ENCODE data around the gene PLXNA1. TPM values are rescaled to one million over a fixed set of nuclear protein-coding genes. Genes with fewer than 3 reads are reported as not detected.
A peak's percentile ranks its signal among the peaks of the same experiment; 100 is the strongest.

PLXNA1 gene
- total and polyA plus RNA-seq, 2 of the 8 experiments (the other 6 are each of a cell fraction or from before 2014, with no cell fraction given), result 47.5 to 54.9 TPM

- Histone ChIP-seq H3K79me1 (ENCODE audit: low read depth, low read length) (no peaks in the 10 kb centered on the region), H2BK20ac (ENCODE audit: low read length) (no peak overlapping the region), H2BK12ac (ENCODE audit: low read depth, low read length) (no peak overlapping the region), H2AFZ (ENCODE audit: low read length) (no peak overlapping the region), H3K14ac (ENCODE audit: insufficient read length) (no peak overlapping the region), H3K36me3 (ENCODE audit: control insufficient read depth in 2 of 4, insufficient read depth in 4 of 4, low read length in 3 of 4) (peaks cover 0 to 3% (median under 1%) of the 10 kb centered on the region in 4 experiments; a peak in 3 of 8 replicates), H3K4ac (replicated peaks; ENCODE audit: insufficient read length, low read depth, low read length) (no peak overlapping the region), H2AK5ac (ENCODE audit: low read depth, low read length) (no peak overlapping the region), H2BK5ac (ENCODE audit: low read depth, low read length) (peak overlapping the region; percentile 52; the same call in 1 of the 2 replicates), H4K5ac (ENCODE audit: insufficient read length, low read depth, low read length) (no peak overlapping the region), H2BK120ac (replicated peaks; ENCODE audit: low read depth, low read length) (no peak overlapping the region), H4K8ac (ENCODE audit: extremely low read depth, insufficient read depth, low read length) (no peak overlapping the region), H3K9me3 (ENCODE audit: insufficient read depth in 2 of 2, low read depth in 1 of 2, low read length in 1 of 2) (no peaks in the 10 kb centered on the region), H4K91ac (replicated peaks; ENCODE audit: insufficient read length, low read length) (peak overlapping the region; percentile 26), H4K20me1 (replicated peaks in 1 of 2; ENCODE audit: control insufficient read depth in 1 of 2, insufficient read depth in 2 of 2, low read length in 2 of 2) (peaks cover 9 to 15% of the 10 kb centered on the region in 2 experiments), H3K56ac (replicated peaks; ENCODE audit: insufficient read length, low read depth, low read length) (no peak overlapping the region), H3K9ac (replicated peaks in 1 of 4; ENCODE audit: extremely low read depth in 1 of 4, low read depth in 3 of 4, low read length in 3 of 4) (no peak overlapping the region), H3K4me2 (ENCODE audit: insufficient read depth in 1 of 2, low read depth in 2 of 2, low read length in 2 of 2) (no peak overlapping the region), H3K23me2 (ENCODE audit: low read depth, low read length) (no peaks in the 10 kb centered on the region), H3K4me1 (replicated peaks in 1 of 4; ENCODE audit: control insufficient read depth in 3 of 4, insufficient read depth in 4 of 4, low read length in 3 of 4) (peaks cover 0 to 16% (median 12%) of the 10 kb centered on the region in 4 experiments; a peak in 6 of 7 replicates), H3K4me3 (ENCODE audit: extremely low read depth in 1 of 4, insufficient read depth in 2 of 4, low read depth in 3 of 4, low read length in 4 of 4) (no peak overlapping the region), H3K27me3 (replicated peaks in 1 of 4; ENCODE audit: control insufficient read depth in 3 of 4, extremely low read depth in 1 of 4, insufficient read depth in 3 of 4, low read length in 3 of 4) (no peaks in the 10 kb centered on the region), H3K23ac (ENCODE audit: insufficient read length) (no peak overlapping the region), H3K79me2 (ENCODE audit: control insufficient read depth in 1 of 2, insufficient read depth in 2 of 2, low read length in 2 of 2) (peaks cover 0 to 4% of the 10 kb centered on the region in 2 experiments; a peak in 1 of 4 replicates), H2BK15ac (ENCODE audit: low read length) (no peak overlapping the region), H3K27ac (ENCODE audit: low read depth, low read length) (peak overlapping the region; percentile 19; the same call in 1 of the 2 replicates), H3K18ac (ENCODE audit: extremely low read depth, low read length) (no peak overlapping the region; the same call in 1 of the 2 replicates)
- no peak for DNase-seq (ENCODE audit: low read depth in 1 of 2, low spot score in 2 of 2)
- FAIRE-seq, result no peak
- ChIA-PET POLR2A (ENCODE audit: partially characterized antibody) (no interaction called here), CTCF (ENCODE audit: partially characterized antibody) (interaction anchor here (0.7 to 1.0 kb wide), 2 partner anchors 326 to 641 kb away, joined by 3 to 5 read pairs; no protein-coding TSS in a partner anchor)
- WGBS, 2 experiments (ENCODE audit: extremely low coverage in 1 of 2, insufficient coverage in 1 of 2, insufficient read length in 1 of 2, insufficient replicate concordance in 2 of 2, low coverage in 1 of 2, low lambda C conversion rate in 2 of 2, missing lambda C conversion rate in 1 of 2), result 93% methylated on average over 17 of the region's 17 CpGs; no CpG with 5 or more reads in 1 of the 2 experiments
- TF ChIP-seq MAFK (IDR thresholded peaks at IDR 0.05; ENCODE audit: low read depth, low read length), result no peak
- no peak for TF ChIP-seq SIRT6 (IDR thresholded peaks at IDR 0.05; ENCODE audit: low read length)
- no peak for TF ChIP-seq EZH2 (IDR thresholded peaks at IDR 0.05; ENCODE audit: low read depth, low read length, severe bottlenecking)
- TF ChIP-seq NRF1 (IDR thresholded peaks at IDR 0.05; ENCODE audit: low read depth, low read length), result no peak
- TF ChIP-seq JUND (IDR thresholded peaks at IDR 0.05; ENCODE audit: low read length), result no peak
- TF ChIP-seq JUN (IDR thresholded peaks at IDR 0.05; ENCODE audit: low read depth, low read length), result no peak
- no peak for TF ChIP-seq SP2 (IDR thresholded peaks at IDR 0.05; ENCODE audit: low read length)
- TF ChIP-seq TAF7 (optimal IDR thresholded peaks at IDR 0.05; ENCODE audit: borderline replicate concordance, low read depth, low read length), result no peak
- TF ChIP-seq SUZ12 (IDR thresholded peaks at IDR 0.05; ENCODE audit: low read length), result no peak
- TF ChIP-seq SRF (IDR thresholded peaks at IDR 0.05; ENCODE audit: low read depth, low read length), result no peak
- TF ChIP-seq PHF8 (conservative IDR thresholded peaks at IDR 0.05; ENCODE audit: low read depth, low read length), result no peak
- no peak for TF ChIP-seq HDAC2 (IDR thresholded peaks at IDR 0.05; ENCODE audit: borderline replicate concordance in 1 of 2, low read depth in 2 of 2, low read length in 2 of 2)
- TF ChIP-seq POLR2A (IDR thresholded peaks at IDR 0.05; ENCODE audit: control extremely low read depth in 1 of 2, low read depth in 2 of 2, low read length in 2 of 2), result no peak
- TF ChIP-seq GTF2F1 (IDR thresholded peaks at IDR 0.05; ENCODE audit: borderline replicate concordance, low read depth, low read length), result no peak
Observed at GRCh38 chr3:127005864-127006500, 23.1 kb downstream of the PLXNA1 start.

Data from H1 (cell line).